ENCODE data around the gene SPATA16.
"Not testable (repeated sequence)": the region's sequence is repeated elsewhere in the genome, so short reads cannot be mapped to it uniquely, and the experiment has no call there.

SPATA16 gene

GRCh38 chr3:172869784-172870518 lies 271.1 kb downstream of the SPATA16 start:
- DNase-seq: no peak

GRCh38 chr3:172869368-172869771 lies 271.7 kb downstream of the SPATA16 start:
- no peak for DNase-seq

GRCh38 chr3:172868582-172869200 lies 272.3 kb downstream of the SPATA16 start:
- no peak for DNase-seq

- DNase-seq: not testable (repeated sequence)
Measured at GRCh38 chr3:172866726-172867350, 274.2 kb downstream of the SPATA16 start.

DNA sequence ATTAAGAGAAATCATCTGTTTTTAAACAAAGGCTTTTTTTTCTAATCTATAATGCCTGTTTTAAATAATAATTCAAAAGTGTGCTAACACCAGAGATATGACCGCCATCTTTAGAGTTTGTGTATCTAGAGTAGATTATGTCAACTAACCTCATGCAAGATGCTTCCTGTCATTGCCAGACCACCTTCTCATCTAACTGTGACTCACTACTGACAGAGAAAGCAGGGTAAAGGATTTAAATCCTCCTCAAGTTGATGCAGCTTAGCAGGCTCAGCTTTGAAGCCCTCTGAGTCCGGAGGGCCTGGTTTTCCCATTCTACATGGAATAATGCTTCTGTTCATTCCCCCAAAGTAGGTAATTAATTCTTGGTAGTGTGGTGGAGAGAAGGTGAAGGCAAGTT lies 282.0 kb downstream of the SPATA16 start:
- no peak for DNase-seq

GRCh38 chr3:172856795-172857742 lies 284.0 kb downstream of the SPATA16 start:
- no peak for DNase-seq

GRCh38 chr3:172855037-172855436 lies 286.0 kb downstream of the SPATA16 start:
- no peak for DNase-seq

DNA sequence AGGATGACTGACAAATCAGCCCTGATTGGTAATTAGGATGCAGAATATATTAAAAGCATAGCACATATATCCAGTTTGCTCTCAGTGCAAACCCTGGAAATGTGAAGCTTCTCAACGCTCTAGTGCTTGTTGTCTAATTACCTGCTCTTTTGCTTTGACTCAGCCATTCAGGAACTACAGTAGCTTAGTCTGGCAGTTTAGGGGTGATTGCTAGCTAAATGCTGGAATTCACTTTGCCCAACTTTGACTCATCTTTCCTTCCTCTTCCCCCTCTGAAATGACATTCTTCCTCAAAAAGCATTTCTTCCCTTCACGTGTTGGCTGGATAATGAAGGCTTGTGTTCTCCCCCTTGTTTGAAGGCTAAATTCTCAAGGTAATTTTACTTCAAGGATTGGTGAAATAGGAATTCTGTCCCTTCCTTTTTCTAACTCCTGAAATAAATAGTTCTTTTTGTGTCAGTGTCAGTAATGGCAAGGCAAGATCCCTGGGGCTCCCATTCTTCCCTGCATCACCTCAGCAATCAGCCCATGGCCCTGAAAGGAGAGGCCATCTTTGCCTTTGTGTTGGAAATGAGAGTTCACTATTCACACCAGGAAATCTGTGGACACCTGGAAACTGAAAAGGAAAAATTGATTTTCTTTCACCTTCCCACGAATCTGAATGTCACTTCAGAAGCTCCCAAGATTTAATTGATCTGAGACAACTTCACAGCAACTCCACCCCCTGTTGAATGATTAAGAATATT lies 286.9 kb downstream of the SPATA16 start:
- no peak for DNase-seq

- no peak for DNase-seq
Measured at GRCh38 chr3:172853005-172853404, 288.0 kb downstream of the SPATA16 start.

- no peak for DNase-seq
Measured at GRCh38 chr3:172848910-172849309, 292.1 kb downstream of the SPATA16 start.

- no peak for DNase-seq
Measured at GRCh38 chr3:172847292-172847691, 293.7 kb downstream of the SPATA16 start.

GRCh38 chr3:172846706-172847105 lies 294.3 kb downstream of the SPATA16 start:
- DNase-seq: no peak

DNA sequence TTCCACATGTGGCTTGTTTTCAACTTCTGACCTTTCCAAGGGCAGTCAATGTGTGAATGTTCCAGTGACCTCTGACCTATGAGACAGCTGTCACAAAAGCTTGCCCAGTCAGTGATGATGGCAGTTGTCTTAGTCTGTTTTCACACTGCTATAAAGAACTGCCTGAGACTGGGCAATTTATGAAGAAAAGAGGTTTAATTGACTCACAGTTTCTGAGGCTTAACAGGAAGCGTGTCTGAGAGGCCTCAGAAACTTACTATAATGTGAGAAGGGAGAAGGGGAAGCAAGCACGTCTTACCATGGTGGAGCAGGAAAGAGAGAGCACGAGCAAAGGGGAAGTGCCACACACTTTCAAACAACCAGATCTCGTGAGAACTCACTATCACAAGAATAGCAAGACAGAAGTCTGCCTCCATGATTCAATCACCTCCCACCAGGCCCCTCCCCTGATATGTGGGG lies 294.9 kb downstream of the SPATA16 start:
- DNase-seq: no peak

GRCh38 chr3:172844428-172844827 lies 296.6 kb downstream of the SPATA16 start:
- DNase-seq: no peak

DNA sequence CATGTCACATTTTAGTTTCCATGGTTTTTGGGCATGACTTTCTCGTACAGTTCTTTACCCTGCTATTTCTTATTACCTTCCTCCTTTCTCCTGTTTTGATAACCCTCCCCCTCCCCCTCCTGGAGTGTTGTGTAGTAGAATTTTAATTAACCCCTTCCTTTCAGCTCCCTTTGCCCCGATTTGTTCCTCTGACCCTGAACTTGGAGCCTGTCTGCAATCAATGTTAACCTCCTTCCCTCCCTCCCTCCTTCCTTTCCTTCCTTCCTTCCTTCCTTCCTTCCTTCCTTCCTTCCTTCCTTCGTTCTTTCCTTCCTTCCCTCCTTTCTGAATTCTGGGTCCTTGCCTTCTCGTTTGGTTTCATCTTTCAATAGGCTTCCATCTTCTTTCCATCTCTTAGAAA lies 300.1 kb downstream of the SPATA16 start:
- no peak for DNase-seq

GRCh38 chr3:172840463-172840862 lies 300.6 kb downstream of the SPATA16 start:
- no peak for DNase-seq

DNA sequence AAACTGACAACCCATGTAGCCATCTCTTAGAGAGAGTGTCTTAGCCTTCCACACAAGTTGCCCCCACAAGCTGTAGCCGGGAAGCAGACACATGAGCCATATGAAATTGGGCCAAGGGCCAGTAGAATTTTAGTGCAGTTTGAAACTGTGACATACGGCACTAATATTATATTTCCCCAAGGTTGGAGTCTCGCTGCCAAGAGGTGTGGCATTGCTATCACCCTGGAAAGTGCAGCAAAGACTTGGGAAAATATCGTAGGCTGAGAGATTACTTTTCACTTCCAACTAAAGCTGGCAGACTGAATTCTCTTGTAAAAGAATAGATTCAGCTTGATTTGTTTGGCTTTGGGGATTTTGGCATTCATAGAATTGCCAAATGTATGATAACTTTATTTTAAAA lies 301.4 kb downstream of the SPATA16 start:
- DNase-seq: no peak

Data from NCI-H1694 treated with DMSO at 0.1 percent for 48 hours (cell line).